Uterus (tissue), 4 donors: ENCODE results near the gene LARP1. TPM values are rescaled to one million over a fixed set of nuclear protein-coding genes. Genes with fewer than 3 reads are reported as not detected.
"Not testable (repeated sequence)": the region's sequence is repeated elsewhere in the genome, so short reads cannot be mapped to it uniquely, and the experiment has no call there.

Experiments
- DNase-seq, 2 donors: peaks; one replicate each; pipeline ENCODE4 v3.0.0-alpha.2; 2019 to 2020
- H3K27ac ChIP-seq, 2 donors: fragments of 200-600 bp; sonication (generic); 1 replicate in 1 of 2; 2 replicates in 1 of 2; pipeline ENCODE4 v1.5.1; 2016 to 2018
- H3K27me3 ChIP-seq, 2 donors: fragments of 200-600 bp; sonication (generic); one replicate each; pipeline ENCODE4 v1.5.1; 2018 to 2019; ENCODE audit warnings: control low read depth in 1 of 2
- H3K36me3 ChIP-seq, 2 donors: fragments of 200-600 bp; sonication (generic); one replicate each; pipeline ENCODE4 v1.5.1; 2019; ENCODE audit warnings: control low read depth in 1 of 2
- H3K4me1 ChIP-seq, 2 donors: fragments of 200-600 bp; sonication (generic); one replicate each; pipeline ENCODE4 v1.5.1; 2018 to 2019; ENCODE audit warnings: control low read depth in 1 of 2
- H3K4me3 ChIP-seq, 2 donors: fragments of 200-600 bp; sonication (generic); 1 replicate in 1 of 2; 2 replicates in 1 of 2; pipeline ENCODE4 v1.5.1; 2018 to 2019; ENCODE audit warnings: mild to moderate bottlenecking in 1 of 2
- H3K9me3 ChIP-seq, 2 donors: fragments of 200-600 bp; sonication (generic); one replicate each; pipeline ENCODE4 v1.5.1; 2019; ENCODE audit warnings: control low read depth in 1 of 2
- CTCF ChIP-seq, 4 experiments: fragments of 200-600 bp in 2 of 4; fragments of 450-650 bp in 2 of 4; sonication (generic) in 2 of 4; IDR thresholded peaks; one replicate each; pipeline ENCODE4 v1.5.1; 2016 to 2019; ENCODE audit warnings: antibody characterized with exemption in 4 of 4, mild to moderate bottlenecking in 2 of 4, moderate library complexity in 1 of 4
- POLR2A ChIP-seq, 2 donors: fragments of 450-650 bp; IDR thresholded peaks; one replicate each; pipeline ENCODE4 v1.6.1; 2016; ENCODE audit warnings: antibody characterized with exemption in 2 of 2, mild to moderate bottlenecking in 1 of 2, moderate library complexity in 1 of 2
- intact Hi-C: fragments of 100-400 bp; cut with DNase I; formaldehyde crosslinking; loops from one replicate; pipeline ENCODE4 v1.15.1; 2023; ENCODE audit warnings: low total_unique reads
- total RNA-seq, 4 donors: library from RNA; depleted of rRNA in 3 of 4; stranded (reverse); fragments of >200 nt in 3 of 4; gene quantifications; one replicate each; pipeline versions ENCODE4 v1.1.0 to v1.2.4, GENCODE V29; 2014 to 2023
- donor health status: DM: yes; HTN: yes; CAD: no.

The LARP1 gene
- total RNA-seq, 4 donors from 2014 or later = 33.3 to 202 (median 47.1) TPM

- H3K9me3 ChIP-seq = no peaks in the 10 kb centered on the region
- no peaks in the 10 kb centered on the region for H3K36me3 ChIP-seq
- no peaks in the 10 kb centered on the region for H3K4me1 ChIP-seq
- no peaks in the 10 kb centered on the region for H3K27me3 ChIP-seq
- no peak for DNase-seq
- no peak overlapping the region for H3K4me3 ChIP-seq
- intact Hi-C loops = no loop called here
- no peak for TF ChIP-seq POLR2A (IDR thresholded peaks at IDR 0.05)
- TF ChIP-seq CTCF (IDR thresholded peaks at IDR 0.05) = no peak
- no peak overlapping the region for H3K27ac ChIP-seq
Measured at GRCh38 chr5:154728939-154729588, 26.1 kb upstream of the LARP1 start.

GRCh38 chr5:154729613-154730012 lies 25.6 kb upstream of the LARP1 start:
- no peaks in the 10 kb centered on the region for H3K9me3 ChIP-seq
- no peak for DNase-seq
- H3K4me1 ChIP-seq = no peaks in the 10 kb centered on the region
- no peak for TF ChIP-seq CTCF (IDR thresholded peaks at IDR 0.05)
- TF ChIP-seq POLR2A (IDR thresholded peaks at IDR 0.05) = no peak
- intact Hi-C loops = no loop called here
- H3K27me3 ChIP-seq = no peaks in the 10 kb centered on the region
- H3K4me3 ChIP-seq = no peak overlapping the region
- H3K36me3 ChIP-seq = no peaks in the 10 kb centered on the region
- no peak overlapping the region for H3K27ac ChIP-seq

GRCh38 chr5:154730761-154731160 lies 24.4 kb upstream of the LARP1 start:
- H3K36me3 ChIP-seq, H3K4me3 ChIP-seq, H3K27me3 ChIP-seq, H3K4me1 ChIP-seq, H3K9me3 ChIP-seq, intact Hi-C loops, DNase-seq, H3K27ac ChIP-seq: not testable (repeated sequence)

- no peak for TF ChIP-seq CTCF (IDR thresholded peaks at IDR 0.05)
- TF ChIP-seq POLR2A (IDR thresholded peaks at IDR 0.05) = no peak
- Histone ChIP-seq H3K9me3 (no peaks in the 10 kb centered on the region), H3K27me3 (no peaks in the 10 kb centered on the region), H3K4me3 (no peak overlapping the region), H3K4me1 (no peaks in the 10 kb centered on the region), H3K27ac (no peak overlapping the region), H3K36me3 (no peaks in the 10 kb centered on the region)
- DNase-seq = no peak
- intact Hi-C loops = no loop called here
Measured at GRCh38 chr5:154732212-154732611, 23.0 kb upstream of the LARP1 start.

GRCh38 chr5:154734370-154735248 lies 20.6 kb upstream of the LARP1 start:
- Histone ChIP-seq H3K4me1 (no peaks in the 10 kb centered on the region), H3K27me3 (no peaks in the 10 kb centered on the region), H3K36me3 (no peaks in the 10 kb centered on the region), H3K27ac (no peak overlapping the region), H3K9me3 (no peaks in the 10 kb centered on the region), H3K4me3 (no peak overlapping the region)
- DNase-seq = no peak
- no peak for TF ChIP-seq POLR2A (IDR thresholded peaks at IDR 0.05)
- TF ChIP-seq CTCF (IDR thresholded peaks at IDR 0.05) = no peak
- intact Hi-C loops = no loop called here

GRCh38 chr5:154735362-154735761 lies 19.8 kb upstream of the LARP1 start:
- DNase-seq, H3K36me3 ChIP-seq, H3K27ac ChIP-seq, H3K27me3 ChIP-seq, H3K9me3 ChIP-seq, intact Hi-C loops, H3K4me3 ChIP-seq, H3K4me1 ChIP-seq: not testable (repeated sequence)

- H3K4me3 ChIP-seq, H3K27ac ChIP-seq, H3K27me3 ChIP-seq, H3K9me3 ChIP-seq, intact Hi-C loops, H3K4me1 ChIP-seq, DNase-seq, H3K36me3 ChIP-seq: not testable (repeated sequence)
Measured at GRCh38 chr5:154736372-154736771, 18.8 kb upstream of the LARP1 start.
